IPS-18c (cell line): Measurements from ENCODE around the gene CCDC14.

ENCODE experiments used
- H3K4me3 ChIP-seq: 2 replicates; pipeline ENCODE4 v1.7.0; 2013; ENCODE audit warnings: low read depth, mild to moderate bottlenecking, low read length, moderate library complexity; ENCODE audit not compliant: insufficient read depth
- H3K9me3 ChIP-seq: one replicate; pipeline ENCODE4 v1.6.1; 2013; ENCODE audit warnings: mild to moderate bottlenecking, low read length, moderate library complexity; ENCODE audit not compliant: control insufficient read depth, insufficient read depth

CCDC14 gene

GRCh38 chr3:123881771-123882170 is 79.3 kb downstream of the CCDC14 start:
- no peak overlapping the region for H3K4me3 ChIP-seq
- H3K9me3 ChIP-seq, result no peaks in the 10 kb centered on the region

GRCh38 chr3:123880998-123881561 is 79.9 kb downstream of the CCDC14 start:
- no peak overlapping the region for H3K4me3 ChIP-seq

DNA sequence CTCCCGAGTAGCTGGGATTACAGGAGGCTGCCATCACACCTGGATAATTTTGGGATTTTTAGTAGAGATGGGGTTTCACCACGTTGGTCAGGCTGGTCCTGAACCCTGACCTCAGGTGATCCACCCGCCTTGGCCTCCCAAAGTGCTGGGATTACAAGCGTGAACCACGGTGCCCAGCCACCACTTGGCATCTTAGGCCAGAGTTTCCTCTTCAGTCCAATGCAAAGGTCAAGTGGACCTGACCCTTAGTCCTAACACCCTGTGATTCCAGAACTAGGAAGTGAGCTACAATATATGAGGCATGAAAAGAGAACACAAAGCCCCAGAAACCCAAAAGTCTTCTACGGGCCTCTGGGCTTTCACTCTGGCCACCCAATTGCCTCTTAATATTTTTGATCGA is 82.2 kb downstream of the CCDC14 start:
- Histone ChIP-seq H3K9me3 (no peaks in the 10 kb centered on the region), H3K4me3 (no peak overlapping the region)

More at GRCh38 chr3:123880998-123881561, 79.9 kb downstream of the CCDC14 start:
- no peaks in the 10 kb centered on the region for H3K9me3 ChIP-seq

DNA sequence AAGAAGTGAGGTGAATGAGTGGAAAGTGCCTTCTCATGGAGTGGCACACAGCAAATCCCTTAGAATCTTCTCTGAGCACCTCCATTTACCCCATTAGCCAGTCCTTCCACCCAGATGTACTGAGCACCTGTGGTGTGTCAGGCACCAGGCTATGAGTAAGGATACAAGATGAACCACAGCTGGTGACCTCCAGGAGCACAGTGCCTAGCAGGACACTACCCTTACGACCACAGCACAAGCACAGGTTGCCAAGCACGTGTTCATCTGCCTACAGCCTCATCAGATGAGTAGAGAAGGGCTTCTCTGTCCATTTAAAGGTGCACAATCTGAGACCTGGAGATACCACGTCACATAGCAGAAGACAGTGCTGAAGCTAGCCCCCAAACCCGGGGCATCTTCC is 83.1 kb downstream of the CCDC14 start:
- no peak overlapping the region for H3K4me3 ChIP-seq
- no peaks in the 10 kb centered on the region for H3K9me3 ChIP-seq

GRCh38 chr3:123877466-123877865 is 83.6 kb downstream of the CCDC14 start:
- Histone ChIP-seq H3K9me3 (no peaks in the 10 kb centered on the region), H3K4me3 (no peak overlapping the region)

GRCh38 chr3:123876858-123877257 is 84.2 kb downstream of the CCDC14 start:
- H3K4me3 ChIP-seq, result no peak overlapping the region
- H3K9me3 ChIP-seq, result no peaks in the 10 kb centered on the region

GRCh38 chr3:123872621-123873020 is 88.4 kb downstream of the CCDC14 start:
- Histone ChIP-seq H3K4me3 (no peak overlapping the region), H3K9me3 (no peaks in the 10 kb centered on the region)

DNA sequence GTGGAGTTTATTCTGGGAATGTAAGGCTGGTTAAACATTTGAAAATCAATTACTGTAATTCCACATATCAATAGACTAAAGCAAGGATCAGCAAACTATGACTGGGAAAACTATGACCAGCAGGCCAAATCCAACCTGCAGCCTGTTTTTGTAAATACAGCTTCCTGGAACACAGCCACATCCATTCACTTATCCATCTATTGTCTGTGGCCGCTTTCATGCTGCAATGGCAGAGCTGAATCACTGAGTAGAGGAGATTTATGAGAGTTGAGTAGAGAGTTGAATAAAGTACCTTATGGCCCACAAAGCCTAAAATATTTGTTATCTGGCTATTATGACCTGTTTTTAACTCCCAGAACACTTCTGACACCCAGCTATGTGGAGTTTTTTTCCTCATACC is 89.1 kb downstream of the CCDC14 start:
- Histone ChIP-seq H3K9me3 (no peaks in the 10 kb centered on the region), H3K4me3 (no peak overlapping the region)

GRCh38 chr3:123870033-123870432 is 91.0 kb downstream of the CCDC14 start:
- no peaks in the 10 kb centered on the region for H3K9me3 ChIP-seq
- no peak overlapping the region for H3K4me3 ChIP-seq

GRCh38 chr3:123869165-123869564 is 91.9 kb downstream of the CCDC14 start:
- Histone ChIP-seq H3K9me3 (no peaks in the 10 kb centered on the region), H3K4me3 (no peak overlapping the region)

DNA sequence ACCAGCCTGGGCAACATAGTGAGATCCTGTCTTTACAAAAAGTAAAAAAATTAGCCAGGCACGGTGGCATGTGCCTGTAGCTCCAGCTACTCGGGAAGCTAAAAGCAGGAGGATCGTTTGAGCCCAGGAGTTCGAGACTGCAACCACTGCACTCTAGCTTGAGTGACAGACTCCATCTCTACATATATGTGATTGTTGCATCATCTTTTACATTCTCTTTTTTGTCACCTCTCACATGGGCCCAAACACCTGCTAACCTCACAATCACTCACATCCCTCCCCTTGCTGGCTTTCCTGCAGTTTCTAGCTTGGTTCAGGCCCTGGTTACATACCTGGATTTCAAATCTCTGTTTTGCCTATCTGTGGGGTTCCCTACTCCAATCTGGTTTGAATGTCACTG is 96.3 kb downstream of the CCDC14 start:
- Histone ChIP-seq H3K9me3 (no peaks in the 10 kb centered on the region), H3K4me3 (no peak overlapping the region)
